Subcutaneous abdominal adipose tissue (tissue), 5 donors: ENCODE data around the gene PPTC7.
"Not testable (repeated sequence)": the region's sequence is repeated elsewhere in the genome, so short reads cannot be mapped to it uniquely, and the experiment has no call there.

ENCODE experiments used
- H3K27ac ChIP-seq: one replicate; pipeline ENCODE4 v1.7.0; 2013; ENCODE audit warnings: low read depth, mild to moderate bottlenecking, inconsistent platforms, low read length, moderate library complexity
- H3K27me3 ChIP-seq, 5 donors: one replicate each; pipeline ENCODE4 v1.7.0; 2013; ENCODE audit warnings: low read length in 5 of 5, inconsistent platforms in 1 of 5; ENCODE audit not compliant: control insufficient read depth in 5 of 5, insufficient read depth in 4 of 5
- H3K36me3 ChIP-seq, 5 donors: one replicate each; pipeline ENCODE4 v1.7.0; 2013; ENCODE audit warnings: low read length in 5 of 5; ENCODE audit not compliant: control insufficient read depth in 5 of 5, insufficient read depth in 5 of 5
- H3K4me1 ChIP-seq, 5 donors: one replicate each; pipeline ENCODE4 v1.7.0; 2013; ENCODE audit warnings: low read length in 5 of 5, mild to moderate bottlenecking in 3 of 5, moderate library complexity in 1 of 5; ENCODE audit not compliant: control insufficient read depth in 5 of 5, insufficient read depth in 5 of 5
- H3K4me3 ChIP-seq, 5 donors: one replicate each; pipeline ENCODE4 v1.7.0; 2013; ENCODE audit warnings: low read length in 5 of 5, low read depth in 1 of 5
- H3K9ac ChIP-seq, 5 donors: one replicate each; pipeline ENCODE4 v1.7.0; 2013; ENCODE audit warnings: low read length in 5 of 5, mild to moderate bottlenecking in 4 of 5, moderate library complexity in 3 of 5
- H3K9me3 ChIP-seq, 5 donors: one replicate each; pipeline ENCODE4 v1.7.0; 2013; ENCODE audit warnings: low read length in 5 of 5; ENCODE audit not compliant: control insufficient read depth in 5 of 5
- donor health status: healthy.
- donor health status: healthy.
- donor health status: healthy.
- donor health status: healthy.
- donor health status: healthy.

The PPTC7 gene

GRCh38 chr12:110574717-110575230, 8.3 kb downstream of the PPTC7 start:
- H3K36me3 ChIP-seq, H3K4me3 ChIP-seq, H3K27me3 ChIP-seq, H3K9me3 ChIP-seq: not testable (repeated sequence)
- Histone ChIP-seq H3K27ac (peak overlapping the region; percentile 67), H3K4me1 (peaks cover 0 to 47% (median 28%) of the 10 kb centered on the region in 5 donors), H3K9ac (peak overlapping the region in 1 of 5 donors; percentile 46)

GRCh38 chr12:110574044-110574443, 9.1 kb downstream of the PPTC7 start:
- peaks cover 0 to 42% (median 28%) of the 10 kb centered on the region in 5 donors for H3K4me1 ChIP-seq
- peaks cover 2 to 11% (median 5%) of the 10 kb centered on the region in 5 donors for H3K9me3 ChIP-seq

DNA sequence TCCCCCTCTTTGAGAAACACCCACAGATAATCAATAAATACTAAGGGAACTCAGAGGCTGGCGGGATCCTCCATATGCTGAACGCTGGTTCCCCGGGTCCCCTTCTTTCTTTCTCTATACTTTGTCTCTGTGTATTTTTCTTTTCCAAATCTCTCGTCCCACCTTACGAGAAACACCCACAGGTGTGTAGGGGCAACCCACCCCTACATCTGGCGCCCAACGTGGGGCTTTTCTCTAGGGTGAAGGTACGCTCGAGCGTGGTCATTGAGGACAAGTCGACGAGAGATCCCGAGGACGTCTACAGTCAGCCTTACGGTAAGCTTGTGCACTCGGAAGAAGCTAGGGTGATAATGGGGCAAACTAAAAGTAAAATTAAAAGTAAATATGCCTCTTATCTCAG, 12.3 kb downstream of the PPTC7 start:
- not testable (repeated sequence) for H3K4me3 ChIP-seq, H3K9ac ChIP-seq, H3K27me3 ChIP-seq, H3K27ac ChIP-seq, H3K36me3 ChIP-seq
- peaks cover 2 to 11% (median 5%) of the 10 kb centered on the region in 5 donors for H3K9me3 ChIP-seq
- H3K4me1 ChIP-seq, result peaks cover 0 to 32% (median 13%) of the 10 kb centered on the region in 5 donors

More at GRCh38 chr12:110574044-110574443, 9.1 kb downstream of the PPTC7 start:
- Histone ChIP-seq H3K4me3 (no peak overlapping the region), H3K27me3 (no peaks in the 10 kb centered on the region), H3K36me3 (no peaks in the 10 kb centered on the region), H3K27ac (peak overlapping the region; percentile 67), H3K9ac (peak overlapping the region in 1 of 5 donors; percentile 42)

DNA sequence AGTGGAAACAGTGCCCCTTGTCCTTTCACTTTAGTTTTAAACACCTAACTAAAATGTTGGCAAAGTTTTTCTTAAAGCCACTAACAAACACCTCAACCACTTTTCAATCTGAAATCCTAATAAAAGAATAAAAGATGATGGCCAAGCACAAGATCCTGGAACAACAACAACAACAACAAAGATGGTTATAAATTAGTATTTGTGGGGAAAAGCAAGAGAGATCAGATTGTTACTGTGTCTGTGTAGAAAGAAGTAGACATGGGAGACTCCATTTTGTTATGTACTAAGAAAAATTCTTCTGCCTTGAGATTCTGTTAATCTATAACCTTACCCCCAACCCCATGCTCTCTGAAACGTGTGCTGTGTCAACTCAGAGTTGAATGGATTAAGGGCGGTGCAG, 13.3 kb downstream of the PPTC7 start:
- Histone ChIP-seq H3K4me1 (peaks cover 0 to 23% (median 6%) of the 10 kb centered on the region in 5 donors), H3K9me3 (peaks cover 2 to 11% (median 5%) of the 10 kb centered on the region in 5 donors)
- not testable (repeated sequence) for H3K27ac ChIP-seq

GRCh38 chr12:110568752-110569151, 14.4 kb downstream of the PPTC7 start:
- Histone ChIP-seq H3K27me3 (no peaks in the 10 kb centered on the region), H3K27ac (no peak overlapping the region), H3K9me3 (peaks cover 2 to 11% (median 5%) of the 10 kb centered on the region in 5 donors), H3K9ac (no peak overlapping the region), H3K4me1 (peaks cover 0 to 22% (median 11%) of the 10 kb centered on the region in 5 donors), H3K4me3 (no peak overlapping the region), H3K36me3 (no peaks in the 10 kb centered on the region)

More for the DNA sequence above, 13.3 kb downstream of the PPTC7 start:
- not testable (repeated sequence) for H3K9ac ChIP-seq, H3K4me3 ChIP-seq, H3K36me3 ChIP-seq, H3K27me3 ChIP-seq

DNA sequence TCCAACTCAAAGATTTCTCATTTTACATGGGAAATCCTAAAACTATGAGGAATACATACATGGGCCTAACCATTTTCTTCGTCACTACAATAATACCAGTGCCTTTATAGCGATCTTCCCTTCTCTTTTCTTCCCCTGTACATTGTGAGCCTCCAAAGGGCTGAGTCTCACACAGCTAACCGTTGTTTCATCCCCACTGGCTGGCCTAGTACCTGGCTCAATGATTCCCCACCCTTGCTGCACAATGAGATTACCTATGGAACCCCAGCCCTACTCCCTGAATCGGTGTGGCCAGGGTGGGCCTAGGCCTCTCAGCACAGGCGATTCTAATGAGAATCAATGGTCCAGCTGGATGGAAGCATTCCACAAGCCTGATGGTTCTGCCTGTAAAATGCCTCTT, 16.1 kb downstream of the PPTC7 start:
- Histone ChIP-seq H3K9ac (no peak overlapping the region), H3K27me3 (no peaks in the 10 kb centered on the region), H3K27ac (peak overlapping the region; percentile 12), H3K9me3 (peaks cover 2 to 11% (median 5%) of the 10 kb centered on the region in 5 donors), H3K36me3 (no peaks in the 10 kb centered on the region), H3K4me3 (no peak overlapping the region), H3K4me1 (peaks cover 0 to 36% (median 26%) of the 10 kb centered on the region in 5 donors)

DNA sequence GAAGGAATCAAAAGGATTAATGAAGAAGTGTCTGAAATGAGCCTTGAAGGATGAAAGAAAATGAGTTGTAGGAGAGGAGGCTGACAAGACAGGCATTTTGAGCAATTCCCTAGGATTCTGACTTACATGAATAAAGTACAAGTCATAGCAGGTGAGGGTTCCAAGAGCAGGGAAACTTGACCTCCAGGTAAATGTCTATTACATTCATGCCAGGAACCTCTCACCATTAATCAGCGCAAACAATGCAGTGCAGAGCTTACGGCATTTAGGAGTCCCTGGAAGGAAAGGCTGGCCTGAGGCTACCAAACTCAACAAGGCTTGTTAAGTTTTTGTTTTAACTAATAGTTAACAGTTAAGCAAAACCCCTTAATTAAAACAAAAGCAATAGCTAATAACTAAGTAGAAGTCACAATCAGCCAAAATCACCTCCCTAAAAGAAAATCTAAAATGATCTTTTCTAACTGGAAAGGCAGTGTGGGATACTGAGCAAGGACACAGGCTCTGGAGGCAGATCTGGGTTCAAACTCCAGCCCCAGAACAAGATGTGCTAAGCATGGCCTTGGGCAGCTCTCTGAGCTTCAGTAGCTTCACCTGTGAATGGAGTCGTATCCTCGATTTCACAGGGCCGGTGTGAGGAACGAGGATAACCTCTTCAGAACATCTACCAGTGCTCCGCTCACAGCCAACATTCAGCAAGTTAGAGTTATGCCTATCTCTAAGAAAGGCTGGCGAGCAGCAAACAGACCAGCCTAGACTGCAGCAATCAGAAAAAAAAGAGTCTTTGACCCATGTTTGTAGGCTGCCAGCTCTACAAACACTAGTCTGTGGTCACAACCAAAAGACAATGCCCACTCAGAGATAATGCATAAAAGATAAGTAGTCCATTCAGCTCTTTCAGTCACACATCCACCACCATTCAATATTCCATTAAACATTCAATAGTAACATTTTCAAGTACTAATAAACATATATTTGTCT, 16.9 kb downstream of the PPTC7 start:
- H3K4me1 ChIP-seq, result peaks cover 2 to 43% (median 34%) of the 10 kb centered on the region in 5 donors
- no peaks in the 10 kb centered on the region for H3K36me3 ChIP-seq
- H3K4me3 ChIP-seq, result no peak overlapping the region
- no peaks in the 10 kb centered on the region for H3K27me3 ChIP-seq
- H3K9me3 ChIP-seq, result peaks cover 0 to 3% (median 0%) of the 10 kb centered on the region in 5 donors
- no peak overlapping the region for H3K27ac ChIP-seq
- H3K9ac ChIP-seq, result no peak overlapping the region

DNA sequence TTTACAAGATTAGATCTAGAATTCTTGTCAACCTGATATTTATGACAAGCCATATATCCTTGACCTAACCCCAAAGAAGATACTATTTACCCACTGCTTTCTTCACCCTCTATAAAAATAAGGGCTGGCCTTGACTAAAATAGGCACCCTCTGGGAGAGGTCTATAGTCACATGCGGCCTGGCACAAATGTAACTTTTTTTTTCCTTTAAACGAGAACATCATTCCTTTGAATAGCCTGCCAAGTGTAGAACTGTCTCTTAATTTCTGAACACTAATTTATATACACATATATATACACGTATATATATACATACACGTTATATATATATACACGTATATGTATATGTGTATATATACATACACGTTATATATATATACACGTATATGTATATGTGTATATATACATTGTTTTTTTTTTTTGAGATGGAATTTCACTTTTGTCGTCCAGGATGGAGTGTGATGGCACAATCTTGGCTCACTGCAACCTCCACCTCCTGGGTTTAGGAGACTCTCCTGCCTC, 18.6 kb downstream of the PPTC7 start:
- Histone ChIP-seq H3K9me3 (peaks cover 0 to 3% (median 0%) of the 10 kb centered on the region in 5 donors), H3K36me3 (no peaks in the 10 kb centered on the region), H3K4me3 (no peak overlapping the region), H3K27me3 (no peaks in the 10 kb centered on the region), H3K27ac (peak overlapping the region; percentile 92), H3K4me1 (peaks cover 2 to 57% (median 43%) of the 10 kb centered on the region in 5 donors), H3K9ac (peak overlapping the region in 2 of 5 donors; percentile 41 to 57)

DNA sequence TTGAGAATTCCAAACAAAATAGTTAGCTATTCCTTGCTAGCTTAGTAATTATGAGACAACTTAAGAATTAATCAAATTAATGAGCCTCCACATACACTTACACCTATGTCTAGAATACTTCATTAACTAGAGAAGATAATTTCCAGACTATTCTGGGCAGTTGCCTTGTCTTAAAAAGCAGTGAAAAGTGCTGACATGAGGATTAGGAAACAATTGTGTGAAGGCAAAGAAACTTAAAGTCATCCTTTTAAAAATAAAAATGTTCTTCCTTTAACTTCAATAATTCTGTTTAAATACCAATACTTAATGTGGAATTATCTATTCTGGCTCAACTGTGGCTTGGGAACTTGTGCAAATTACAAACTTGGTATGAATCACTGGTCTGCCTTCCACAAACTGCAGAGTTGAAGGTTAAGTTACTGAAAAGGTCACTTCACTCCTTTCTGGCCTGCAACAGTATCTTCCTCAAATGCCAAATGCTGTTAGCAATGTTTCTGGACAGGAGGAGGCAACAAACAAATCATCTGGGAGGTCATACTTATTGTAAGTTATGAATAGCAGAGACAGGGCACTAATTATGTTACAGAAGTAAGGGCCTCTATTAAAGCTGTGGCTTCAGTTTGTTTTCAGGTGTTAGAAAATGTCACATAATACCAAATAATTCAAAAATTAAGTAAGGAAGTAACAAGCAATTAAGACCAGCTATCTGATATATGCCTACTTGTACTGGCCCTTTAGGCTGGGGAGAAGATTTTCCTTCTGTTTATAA, 19.2 kb downstream of the PPTC7 start:
- Histone ChIP-seq H3K4me1 (peaks cover 2 to 57% (median 43%) of the 10 kb centered on the region in 5 donors), H3K27me3 (no peaks in the 10 kb centered on the region), H3K9ac (peak overlapping the region in 4 of 5 donors; percentile 13 to 57 (median 46)), H3K36me3 (no peaks in the 10 kb centered on the region), H3K4me3 (no peak overlapping the region), H3K27ac (peak overlapping the region; percentile 92), H3K9me3 (no peaks in the 10 kb centered on the region)
